ENCODE measurements around the gene ZNF808.
A peak's percentile ranks its signal among the peaks of the same experiment; 100 is the strongest.
"Not testable (repeated sequence)": the region's sequence is repeated elsewhere in the genome, so short reads cannot be mapped to it uniquely, and the experiment has no call there.

Gene ZNF808

GRCh38 chr19:52536448-52536800 lies 9.0 kb downstream of the ZNF808 start:
- DNase-seq: peak; percentile 51

GRCh38 chr19:52538815-52539214 lies 11.3 kb downstream of the ZNF808 start:
- DNase-seq: not testable (repeated sequence)

GRCh38 chr19:52541176-52541575 lies 13.7 kb downstream of the ZNF808 start:
- not testable (repeated sequence) for DNase-seq

GRCh38 chr19:52541608-52542007 lies 14.1 kb downstream of the ZNF808 start:
- no peak for DNase-seq

GRCh38 chr19:52542541-52542940 lies 15.1 kb downstream of the ZNF808 start:
- DNase-seq: not testable (repeated sequence)

GRCh38 chr19:52542984-52543664 lies 15.7 kb downstream of the ZNF808 start:
- DNase-seq: peak; percentile 54

- DNase-seq: no peak
Observed at GRCh38 chr19:52554216-52554971, 26.9 kb downstream of the ZNF808 start.

GRCh38 chr19:52557231-52557995 lies 29.9 kb downstream of the ZNF808 start:
- no peak for DNase-seq

GRCh38 chr19:52558732-52559445 lies 31.4 kb downstream of the ZNF808 start:
- DNase-seq: not testable (repeated sequence)

GRCh38 chr19:52561611-52562010 lies 34.1 kb downstream of the ZNF808 start:
- not testable (repeated sequence) for DNase-seq

- no peak for DNase-seq
Observed at GRCh38 chr19:52566121-52566520, 38.7 kb downstream of the ZNF808 start.

GRCh38 chr19:52566588-52566987 lies 39.1 kb downstream of the ZNF808 start:
- DNase-seq: no peak

- no peak for DNase-seq
Observed at GRCh38 chr19:52567921-52568320, 40.5 kb downstream of the ZNF808 start.

GRCh38 chr19:52569638-52569999 lies 42.2 kb downstream of the ZNF808 start:
- DNase-seq: not testable (repeated sequence)

GRCh38 chr19:52570000-52570861 lies 42.8 kb downstream of the ZNF808 start, which contains the start of gene ZNF701:
Gene ZNF701, plus strand, starts transcription at chr19:52570287. Its CDS starts 3,861 bp downstream, at chr19:52574148.
- peak; percentile 96 for DNase-seq

GRCh38 chr19:52584736-52585440 lies 57.4 kb downstream of the ZNF808 start:
- no peak for DNase-seq

- DNase-seq: no peak
Observed at GRCh38 chr19:52585604-52586003, 58.1 kb downstream of the ZNF808 start.

GRCh38 chr19:52590728-52591127 lies 63.3 kb downstream of the ZNF808 start:
- DNase-seq: peak; percentile 17

- DNase-seq: no peak
Observed at GRCh38 chr19:52592301-52592700, 64.8 kb downstream of the ZNF808 start.

- DNase-seq: not testable (repeated sequence)
Observed at GRCh38 chr19:52593441-52593840, 66.0 kb downstream of the ZNF808 start.

GRCh38 chr19:52599241-52599640 lies 71.8 kb downstream of the ZNF808 start:
- no peak for DNase-seq

Measured in CD4-positive, alpha-beta T cell treated with Interleukin-10 for 1 hour (primary cell).